Ovary (tissue), 3 donors: ENCODE data around the gene RPS6KB2.

Experiments used
- CTCF ChIP-seq, 3 donors: fragments of 450-650 bp in 2 of 3; fragments of 200-600 bp in 1 of 3; IDR thresholded peaks; one replicate each; pipeline versions ENCODE4 v1.5.1 to v1.8.0; 2016 to 2022; ENCODE audit warnings: antibody characterized with exemption in 3 of 3, mild to moderate bottlenecking in 1 of 3
- EP300 ChIP-seq: sonication (generic); formaldehyde crosslinking; IDR thresholded peaks from one replicate; pipeline ENCODE4 v1.6.1; 2017; ENCODE audit warnings: antibody characterized with exemption
- POLR2A ChIP-seq: fragments of 450-650 bp; IDR thresholded peaks from one replicate; pipeline ENCODE4 v1.6.1; 2017; ENCODE audit warnings: antibody characterized with exemption, mild to moderate bottlenecking, moderate library complexity
- donor health status: DM: no; HTN: no; CAD: no.

GRCh38 chr11:67384851-67385366 is 43.4 kb upstream of the RPS6KB2 start:
- TF ChIP-seq POLR2A = no peak
- no peak for TF ChIP-seq CTCF (IDR thresholded peaks at IDR 0.05)
- TF ChIP-seq EP300 = no peak
